OCI-LY3 (cell line): Measurements from ENCODE around the gene GIT2.

Experiments
- CTCF ChIP-seq: fragments of 200-600, 300-600 bp; sonication (generic); IDR thresholded peaks from 2 replicates; pipeline ENCODE4 v1.5.1; 2014; ENCODE audit warnings: antibody characterized with exemption, low read length, low read depth
- EZH2phosphoT487 ChIP-seq: fragments of 200-600 bp; shearing (Covaris generic); IDR thresholded peaks from 2 replicates; pipeline ENCODE4 v1.6.1; 2018; ENCODE audit warnings: antibody characterized with exemption, mixed run types, low read depth

GRCh38 chr12:109998904-109999648, 2.9 kb upstream of the GIT2 start, which contains the start of gene ANKRD13A:
- TF ChIP-seq CTCF (no peak), EZH2phosphoT487 (no peak)
